HUDEP-2 (cell line): Measurements from ENCODE around the gene IL21.
"Not testable (repeated sequence)": the region's sequence is repeated elsewhere in the genome, so short reads cannot be mapped to it uniquely, and the experiment has no call there.

ENCODE experiments used
- DNase-seq, 76 experiments: peaks; one replicate each; lab custom pipeline; 2025; ENCODE audit not compliant: unreplicated experiment in 76 of 76; lab: John Stamatoyannopoulos, UW

The IL21 gene

GRCh38 chr4:122583906-122584305, 37.0 kb downstream of the IL21 start:
- no peak for DNase-seq

- peak in 27 of 76 experiments; percentile 1 to 45 (median 8) for DNase-seq
These were observed 42.8 kb downstream of the IL21 start for GRCh38 chr4:122577808-122578781.

GRCh38 chr4:122577189-122577553, 43.7 kb downstream of the IL21 start:
- DNase-seq, result no peak

GRCh38 chr4:122576261-122577188, 44.3 kb downstream of the IL21 start:
- DNase-seq, result peak in 18 of 76 experiments; percentile 0 to 35 (median 7)

- not testable (repeated sequence) for DNase-seq
These were observed 46.5 kb downstream of the IL21 start for GRCh38 chr4:122574347-122574746.

GRCh38 chr4:122562449-122562848, 58.4 kb downstream of the IL21 start:
- DNase-seq, result no peak
